NCI-H1436 (cell line): ENCODE measurements around the gene TESK1.

Experiments used
- DNase-seq: peaks from one replicate; lab custom pipeline; 2025; lab: John Stamatoyannopoulos, UW

Gene TESK1

GRCh38 chr9:35604578-35605350 is at the start of gene TESK1:
Gene TESK1, plus strand, starts transcription at chr9:35605262. Its CDS starts 358 bp downstream, at chr9:35605620.
- DNase-seq, result peak; percentile 55

GRCh38 chr9:35555881-35556280 is 49.2 kb upstream of the TESK1 start:
- DNase-seq, result no peak

- DNase-seq, result no peak
Observed at GRCh38 chr9:35556776-35557175, 48.3 kb upstream of the TESK1 start.

GRCh38 chr9:35557320-35557719 is 47.7 kb upstream of the TESK1 start:
- DNase-seq, result no peak

GRCh38 chr9:35558185-35558584 is 46.9 kb upstream of the TESK1 start:
- DNase-seq, result no peak

- no peak for DNase-seq
Observed at GRCh38 chr9:35559792-35560530, 45.1 kb upstream of the TESK1 start.

GRCh38 chr9:35560625-35561337 is 44.3 kb upstream of the TESK1 start:
- DNase-seq, result no peak

GRCh38 chr9:35561468-35562261 is 43.4 kb upstream of the TESK1 start:
- DNase-seq, result no peak

GRCh38 chr9:35562895-35563780 is 41.9 kb upstream of the TESK1 start:
- DNase-seq, result no peak

- no peak for DNase-seq
Observed at GRCh38 chr9:35563791-35564197, 41.3 kb upstream of the TESK1 start.

GRCh38 chr9:35564658-35565061 is 40.4 kb upstream of the TESK1 start:
- no peak for DNase-seq

GRCh38 chr9:35566417-35566816 is 38.6 kb upstream of the TESK1 start:
- DNase-seq, result no peak

- no peak for DNase-seq
Observed at GRCh38 chr9:35568196-35568595, 36.9 kb upstream of the TESK1 start.

GRCh38 chr9:35569206-35569605 is 35.9 kb upstream of the TESK1 start:
- no peak for DNase-seq

GRCh38 chr9:35570709-35571504 is 34.2 kb upstream of the TESK1 start:
- DNase-seq, result no peak

GRCh38 chr9:35574578-35575122 is 30.4 kb upstream of the TESK1 start:
- no peak for DNase-seq

- DNase-seq, result no peak
Observed at GRCh38 chr9:35575478-35575877, 29.6 kb upstream of the TESK1 start.

- no peak for DNase-seq
Observed at GRCh38 chr9:35577486-35577885, 27.6 kb upstream of the TESK1 start.

GRCh38 chr9:35579130-35579529 is 25.9 kb upstream of the TESK1 start:
- DNase-seq, result no peak
